Colonic mucosa (tissue), 4 donors: Measurements from ENCODE around the gene ZDHHC14. TPM values are rescaled to one million over a fixed set of nuclear protein-coding genes. Genes with fewer than 3 reads are reported as not detected.

ENCODE experiments used
- DNase-seq: peaks from one replicate; pipeline ENCODE4 v3.0.0-alpha.2; 2020
- H3K27ac ChIP-seq: fragments of 200-600 bp; one replicate; pipeline ENCODE4 v1.8.0; 2021
- H3K27me3 ChIP-seq: fragments of 200-600 bp; one replicate; pipeline ENCODE4 v1.8.0; 2021
- H3K36me3 ChIP-seq: fragments of 200-600 bp; one replicate; pipeline ENCODE4 v1.8.0; 2021
- H3K4me1 ChIP-seq: fragments of 200-600 bp; one replicate; pipeline ENCODE4 v1.8.0; 2021; ENCODE audit warnings: mild to moderate bottlenecking
- H3K4me3 ChIP-seq: fragments of 200-600 bp; one replicate; pipeline ENCODE4 v1.8.0; 2021
- H3K9ac ChIP-seq, 2 donors: one replicate each; pipeline ENCODE4 v1.7.0; 2013; ENCODE audit warnings: control low read depth in 2 of 2, low read depth in 2 of 2, low read length in 2 of 2
- H3K9me3 ChIP-seq: fragments of 200-600 bp; one replicate; pipeline ENCODE4 v1.8.0; 2021
- intact Hi-C: fragments of 100-400 bp; cut with DNase I; formaldehyde crosslinking; loops from one replicate; pipeline ENCODE4 v1.14.1; 2022
- total RNA-seq, 2 donors: library from RNA; stranded (reverse); fragmentation: NEBNext Ultra II Directional in 1 of 2; extraction: Animal tissue kit (Norgen Biotek cat#: 25700) in 1 of 2; gene quantifications; one replicate each; pipeline ENCODE4 v1.2.1, GENCODE V29; 2021
- TF ChIP-seq, protein P1 (sequence below): fragments of 200-600 bp; IDR thresholded peaks from one replicate; pipeline ENCODE4 v1.8.0; 2022; ENCODE audit warnings: antibody characterized with exemption, mild to moderate bottlenecking
- donor health status: healthy.
- donor health status: DM: no; HTN: no; CAD: no.
- donor health status: DM: no; HTN: no; CAD: no.

The ZDHHC14 gene
- total RNA-seq, 2 donors from 2014 or later: 8.4 to 11.4 TPM

- no peaks in the 10 kb centered on the region for H3K9me3 ChIP-seq
- TF ChIP-seq, protein P1, sequence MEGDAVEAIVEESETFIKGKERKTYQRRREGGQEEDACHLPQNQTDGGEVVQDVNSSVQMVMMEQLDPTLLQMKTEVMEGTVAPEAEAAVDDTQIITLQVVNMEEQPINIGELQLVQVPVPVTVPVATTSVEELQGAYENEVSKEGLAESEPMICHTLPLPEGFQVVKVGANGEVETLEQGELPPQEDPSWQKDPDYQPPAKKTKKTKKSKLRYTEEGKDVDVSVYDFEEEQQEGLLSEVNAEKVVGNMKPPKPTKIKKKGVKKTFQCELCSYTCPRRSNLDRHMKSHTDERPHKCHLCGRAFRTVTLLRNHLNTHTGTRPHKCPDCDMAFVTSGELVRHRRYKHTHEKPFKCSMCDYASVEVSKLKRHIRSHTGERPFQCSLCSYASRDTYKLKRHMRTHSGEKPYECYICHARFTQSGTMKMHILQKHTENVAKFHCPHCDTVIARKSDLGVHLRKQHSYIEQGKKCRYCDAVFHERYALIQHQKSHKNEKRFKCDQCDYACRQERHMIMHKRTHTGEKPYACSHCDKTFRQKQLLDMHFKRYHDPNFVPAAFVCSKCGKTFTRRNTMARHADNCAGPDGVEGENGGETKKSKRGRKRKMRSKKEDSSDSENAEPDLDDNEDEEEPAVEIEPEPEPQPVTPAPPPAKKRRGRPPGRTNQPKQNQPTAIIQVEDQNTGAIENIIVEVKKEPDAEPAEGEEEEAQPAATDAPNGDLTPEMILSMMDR: no peak
- H3K4me1 ChIP-seq: no peaks in the 10 kb centered on the region
- no peak overlapping the region for H3K9ac ChIP-seq
- no peak overlapping the region for H3K4me3 ChIP-seq
- no peaks in the 10 kb centered on the region for H3K36me3 ChIP-seq
- H3K27me3 ChIP-seq: no peaks in the 10 kb centered on the region
- intact Hi-C loops: no loop called here
- H3K27ac ChIP-seq: no peak overlapping the region
- DNase-seq: no peak
These were observed 251.0 kb downstream of the ZDHHC14 start for GRCh38 chr6:157631838-157632614.

DNA sequence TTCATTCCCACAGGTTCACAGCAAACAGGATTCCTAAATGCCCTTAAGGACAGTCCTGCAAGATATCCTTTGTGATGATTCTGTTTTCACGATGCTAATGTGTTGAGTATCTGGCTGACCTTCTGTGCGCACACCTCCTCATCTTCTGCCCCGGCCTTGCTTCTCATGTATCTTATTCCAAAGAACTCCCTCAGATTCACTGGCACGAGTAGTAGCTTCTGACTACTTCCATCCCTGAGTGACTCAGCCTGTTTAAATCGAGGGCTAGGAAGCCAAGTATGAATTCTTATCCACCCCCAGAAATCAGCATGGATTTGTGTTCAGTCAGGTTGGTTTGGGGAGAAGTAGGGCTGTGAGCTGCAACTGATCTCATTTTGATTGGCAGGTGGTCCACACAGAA lies 251.8 kb downstream of the ZDHHC14 start:
- H3K4me1 ChIP-seq: no peaks in the 10 kb centered on the region
- DNase-seq: no peak
- H3K4me3 ChIP-seq: no peak overlapping the region
- no peaks in the 10 kb centered on the region for H3K9me3 ChIP-seq
- no peak overlapping the region for H3K27ac ChIP-seq
- intact Hi-C loops: no loop called here
- H3K27me3 ChIP-seq: no peaks in the 10 kb centered on the region
- TF ChIP-seq, protein P1: no peak
- no peak overlapping the region for H3K9ac ChIP-seq
- H3K36me3 ChIP-seq: no peaks in the 10 kb centered on the region

DNA sequence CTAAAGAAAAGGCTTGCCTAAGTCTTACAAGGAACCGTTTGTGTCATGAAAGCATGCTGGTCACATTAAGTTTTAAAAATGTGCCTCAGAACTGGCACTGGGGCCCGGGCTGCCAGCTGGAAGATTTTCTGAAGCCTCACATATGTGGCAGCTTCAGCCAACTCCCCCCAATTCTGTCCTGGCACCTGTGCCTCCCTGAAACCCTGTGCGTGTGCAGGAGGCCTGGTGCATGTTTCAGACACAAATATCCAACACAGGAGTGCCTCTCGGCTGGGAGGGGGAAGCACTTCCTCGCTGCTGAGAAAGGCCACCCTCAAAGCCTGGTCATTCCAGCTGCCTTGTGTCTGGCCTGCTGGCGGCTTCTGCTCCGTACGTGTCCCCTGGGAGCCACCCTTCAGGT lies 253.6 kb downstream of the ZDHHC14 start:
- TF ChIP-seq, protein P1: no peak
- Histone ChIP-seq H3K9ac (no peak overlapping the region), H3K4me1 (no peaks in the 10 kb centered on the region), H3K9me3 (no peaks in the 10 kb centered on the region), H3K27me3 (no peaks in the 10 kb centered on the region), H3K4me3 (no peak overlapping the region), H3K27ac (no peak overlapping the region), H3K36me3 (no peaks in the 10 kb centered on the region)
- DNase-seq: no peak
- intact Hi-C loops: no loop called here

DNA sequence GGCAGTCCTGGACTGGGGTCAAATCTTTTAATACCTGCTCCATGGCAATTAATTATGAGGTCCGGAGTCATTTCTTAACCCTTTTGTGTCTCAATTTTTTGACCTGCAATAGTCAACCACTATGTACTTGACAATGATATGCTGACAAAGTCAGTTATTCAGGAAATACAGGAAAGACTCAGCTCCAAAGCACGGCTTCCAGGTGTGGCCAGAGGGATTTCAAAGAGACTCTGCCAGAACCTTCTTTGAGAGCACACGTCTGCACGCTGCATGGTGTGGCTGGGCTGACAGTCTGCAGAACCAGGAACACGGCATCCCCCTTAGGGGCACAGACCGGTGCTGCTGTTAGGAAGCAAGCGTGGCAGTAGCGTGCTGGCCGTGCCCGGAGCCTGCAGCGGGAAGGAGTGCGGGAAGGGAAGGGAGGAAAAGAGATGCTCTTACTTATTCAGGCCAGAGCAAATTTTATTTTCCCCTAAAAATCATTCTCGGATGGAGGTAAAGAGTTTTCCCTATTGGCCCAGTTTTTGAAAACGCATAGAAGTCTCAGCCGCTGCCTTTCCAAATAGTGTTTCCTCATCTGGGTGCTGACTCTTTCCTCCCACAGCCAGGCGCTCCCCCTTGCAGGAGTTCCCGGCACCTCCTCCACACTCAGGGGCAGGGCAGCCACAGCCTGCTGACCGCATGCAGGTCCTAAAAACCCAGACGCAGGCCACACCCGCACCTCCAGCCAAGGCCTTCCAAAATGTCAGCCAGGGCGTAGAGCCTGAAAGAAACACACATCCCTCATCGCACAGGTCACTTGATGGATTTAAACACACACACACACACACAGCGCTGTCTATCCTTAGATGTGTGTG lies 254.6 kb downstream of the ZDHHC14 start:
- Histone ChIP-seq H3K27ac (no peak overlapping the region), H3K27me3 (no peaks in the 10 kb centered on the region), H3K4me3 (no peak overlapping the region), H3K4me1 (no peaks in the 10 kb centered on the region), H3K36me3 (no peaks in the 10 kb centered on the region), H3K9ac (no peak overlapping the region), H3K9me3 (no peaks in the 10 kb centered on the region)
- TF ChIP-seq, protein P1: no peak
- no peak for DNase-seq
- intact Hi-C loops: no loop called here

GRCh38 chr6:157637516-157637915 lies 256.5 kb downstream of the ZDHHC14 start:
- Histone ChIP-seq H3K4me3 (no peak overlapping the region), H3K36me3 (no peaks in the 10 kb centered on the region), H3K4me1 (no peaks in the 10 kb centered on the region), H3K27me3 (no peaks in the 10 kb centered on the region), H3K27ac (no peak overlapping the region), H3K9ac (no peak overlapping the region), H3K9me3 (no peaks in the 10 kb centered on the region)
- TF ChIP-seq, protein P1: no peak
- no peak for DNase-seq
- intact Hi-C loops: no loop called here
